Esophagus (tissue), 2 donors: Measurements from ENCODE around the gene CNOT3. TPM values are rescaled to one million over a fixed set of nuclear protein-coding genes. Genes with fewer than 3 reads are reported as not detected.

Experiments used
- H3K27ac ChIP-seq, 2 donors: one replicate each; pipeline ENCODE4 v1.5.1; 2013; ENCODE audit warnings: low read depth in 2 of 2, mild to moderate bottlenecking in 2 of 2, inconsistent platforms in 1 of 2, low read length in 1 of 2, moderate library complexity in 1 of 2
- H3K27me3 ChIP-seq, 2 donors: one replicate each; pipeline ENCODE4 v1.6.1; 2013; ENCODE audit warnings: low read length in 2 of 2, control low read depth in 1 of 2, mild to moderate bottlenecking in 1 of 2; ENCODE audit not compliant: insufficient read depth in 2 of 2, control insufficient read depth in 1 of 2
- H3K36me3 ChIP-seq, 2 donors: one replicate each; pipeline ENCODE4 v1.6.1; 2013; ENCODE audit warnings: low read length in 1 of 2; ENCODE audit not compliant: control insufficient read depth in 2 of 2, insufficient read depth in 2 of 2
- H3K4me1 ChIP-seq, 2 donors: one replicate each; pipeline ENCODE4 v1.6.1; 2013; ENCODE audit warnings: low read length in 1 of 2; ENCODE audit not compliant: control insufficient read depth in 2 of 2, insufficient read depth in 2 of 2
- H3K4me3 ChIP-seq, 2 donors: one replicate each; pipeline ENCODE4 v1.5.1; 2013; ENCODE audit warnings: low read length in 2 of 2, mild to moderate bottlenecking in 2 of 2, low read depth in 1 of 2, moderate library complexity in 1 of 2
- H3K9me3 ChIP-seq, 2 donors: one replicate each; pipeline ENCODE4 v1.6.1; 2013; ENCODE audit warnings: mild to moderate bottlenecking in 2 of 2, low read depth in 1 of 2, low read length in 1 of 2, moderate library complexity in 1 of 2; ENCODE audit not compliant: control insufficient read depth in 2 of 2, insufficient read depth in 1 of 2
- WGBS, 2 donors: extraction: QIAGEN DNeasy Blood & Tissue Kit; methylation state at CpG; one replicate each; pipeline ENCODE4 v1.1.7; 2013; 5-methylcytosine and 5-hydroxymethylcytosine counted together
- polyA plus RNA-seq, 2 donors: library from polyadenylated mRNA; stranded (reverse); fragments of 200-250 nt; gene quantifications; one replicate each; pipeline ENCODE4 v1.2.3, GENCODE V29; 2013
- donor health status: healthy with polysubstance abuse.
- donor health status: Bipolar disorder and iron deficiency.

The CNOT3 gene
- polyA plus RNA-seq, 2 donors = 21.3 to 23.0 TPM

DNA sequence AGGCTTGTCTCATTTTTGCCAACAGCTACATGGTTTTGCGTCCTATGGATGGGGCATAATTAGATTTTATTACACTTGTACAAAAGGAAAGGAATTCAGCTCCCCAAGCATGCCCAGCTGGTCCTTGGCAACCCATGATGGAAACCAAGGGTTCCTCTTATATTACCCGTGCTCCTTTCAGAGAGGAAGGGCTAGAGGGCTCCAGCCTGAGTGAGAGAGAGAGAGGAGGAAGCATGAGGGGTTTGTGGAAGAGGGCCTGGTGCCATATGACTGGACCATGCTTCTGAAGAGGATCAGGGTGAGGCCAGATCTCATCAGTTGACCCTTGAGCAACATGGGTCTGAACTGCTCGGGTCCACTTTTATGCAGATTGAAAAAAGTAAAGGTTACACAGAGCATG is 59.6 kb downstream of the CNOT3 start:
- Histone ChIP-seq H3K27ac (no peak overlapping the region), H3K4me1 (peaks cover under 1 to 5% of the 10 kb centered on the region in 2 donors), H3K9me3 (no peaks in the 10 kb centered on the region), H3K36me3 (peaks cover 0 to 5% of the 10 kb centered on the region in 2 donors), H3K4me3 (no peak overlapping the region), H3K27me3 (no peaks in the 10 kb centered on the region)
- 69% methylated on average over 3 of the region's 3 CpGs for WGBS, 2 donors

GRCh38 chr19:54199401-54199800 is 61.8 kb downstream of the CNOT3 start:
- Histone ChIP-seq H3K36me3 (peaks cover 6 to 8% of the 10 kb centered on the region in 2 donors), H3K9me3 (no peaks in the 10 kb centered on the region), H3K4me1 (peaks cover 5 to 10% of the 10 kb centered on the region in 2 donors), H3K4me3 (no peak overlapping the region), H3K27ac (no peak overlapping the region), H3K27me3 (no peaks in the 10 kb centered on the region)
- 95 to 96% methylated on average over 16 of the region's 16 CpGs for WGBS, 2 donors

DNA sequence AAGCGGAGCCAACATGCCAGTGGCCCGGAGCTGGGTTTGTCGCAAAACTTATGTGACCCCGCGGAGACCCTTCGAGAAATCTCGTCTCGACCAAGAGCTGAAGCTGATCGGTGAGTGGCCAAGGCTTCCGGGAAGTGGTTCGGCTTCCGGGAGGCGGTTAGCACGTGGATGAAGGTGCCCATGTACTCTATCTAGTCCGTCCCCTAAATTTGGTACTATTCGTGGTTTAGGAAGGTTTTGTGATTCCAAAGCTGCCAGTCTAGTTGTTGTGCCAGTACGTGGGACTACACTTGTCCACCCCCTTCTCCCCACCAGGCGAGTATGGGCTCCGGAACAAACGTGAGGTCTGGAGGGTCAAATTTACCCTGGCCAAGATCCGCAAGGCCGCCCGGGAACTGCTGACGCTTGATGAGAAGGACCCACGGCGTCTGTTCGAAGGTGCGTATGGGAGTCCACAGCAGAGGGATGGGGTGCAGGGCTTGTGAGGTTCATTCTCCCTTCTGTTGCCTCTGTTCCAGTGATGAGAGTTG is 63.7 kb downstream of the CNOT3 start:
- peak overlapping the region; percentile 93 to 99 for H3K27ac ChIP-seq
- 1 to 2% methylated on average over 28 of the region's 28 CpGs for WGBS, 2 donors

DNA sequence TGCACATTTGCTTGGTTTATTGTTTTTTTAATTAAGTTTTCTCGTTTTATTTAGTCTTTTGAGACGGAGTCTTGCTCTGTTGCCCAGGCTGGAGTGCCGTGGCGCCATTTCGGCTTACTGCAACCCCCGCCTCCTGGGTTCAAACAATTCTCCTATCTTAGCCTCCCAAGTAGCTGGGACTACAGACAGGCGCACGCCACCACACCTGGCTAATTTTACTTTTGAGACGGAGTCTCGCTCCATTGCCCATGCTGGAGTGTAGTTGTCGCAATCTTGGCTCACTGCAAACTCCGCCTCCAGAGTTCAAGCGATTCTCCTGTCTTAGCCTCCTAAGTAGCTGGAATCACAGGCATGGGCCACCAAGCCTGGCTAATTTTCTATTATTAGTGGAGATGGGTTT is 64.4 kb downstream of the CNOT3 start:
- H3K4me1 ChIP-seq = peaks cover 11% of the 10 kb centered on the region in 2 donors
- no peaks in the 10 kb centered on the region for H3K9me3 ChIP-seq
- 50 to 62% methylated on average over 13 of the region's 13 CpGs for WGBS, 2 donors
- peak overlapping the region in 1 of 2 donors; percentile 87 for H3K4me3 ChIP-seq
- no peak overlapping the region for H3K27ac ChIP-seq
- peaks cover 18 to 27% of the 10 kb centered on the region in 2 donors for H3K36me3 ChIP-seq
- H3K27me3 ChIP-seq = no peaks in the 10 kb centered on the region

More for the DNA sequence above, 63.7 kb downstream of the CNOT3 start:
- Histone ChIP-seq H3K4me1 (peaks cover 8 to 11% of the 10 kb centered on the region in 2 donors), H3K27me3 (no peaks in the 10 kb centered on the region), H3K4me3 (peak overlapping the region; percentile 69 to 87), H3K36me3 (peaks cover 10 to 19% of the 10 kb centered on the region in 2 donors), H3K9me3 (no peaks in the 10 kb centered on the region)

GRCh38 chr19:54203151-54203611 is 65.6 kb downstream of the CNOT3 start:
- peak overlapping the region in 1 of 2 donors; percentile 14 for H3K4me3 ChIP-seq
- 34 to 41% methylated on average over 9 of the region's 9 CpGs for WGBS, 2 donors
- H3K27me3 ChIP-seq = no peaks in the 10 kb centered on the region
- peaks cover 11% of the 10 kb centered on the region in 2 donors for H3K4me1 ChIP-seq
- H3K36me3 ChIP-seq = peaks cover 20 to 37% of the 10 kb centered on the region in 2 donors
- H3K27ac ChIP-seq = no peak overlapping the region
- no peaks in the 10 kb centered on the region for H3K9me3 ChIP-seq

- Histone ChIP-seq H3K36me3 (peaks cover 20 to 44% of the 10 kb centered on the region in 2 donors), H3K27ac (peak overlapping the region in 1 of 2 donors; percentile 0), H3K9me3 (no peaks in the 10 kb centered on the region), H3K27me3 (no peaks in the 10 kb centered on the region), H3K4me1 (peaks cover 18 to 22% of the 10 kb centered on the region in 2 donors), H3K4me3 (no peak overlapping the region)
- 73 to 74% methylated on average over 4 of the region's 4 CpGs for WGBS, 2 donors
Measured at GRCh38 chr19:54204767-54205468, 67.4 kb downstream of the CNOT3 start.

Other genes with a start within 250 kb of the CNOT3 start
- gene CACNG7, start 228.5 kb upstream of the CNOT3 start, polyA plus RNA-seq = not detected
- gene CACNG8, start 174.8 kb upstream of the CNOT3 start, polyA plus RNA-seq = under 1 TPM; 0.01 to 0.04 TPM
- gene CACNG6, start 146.1 kb upstream of the CNOT3 start, polyA plus RNA-seq = not detected
- gene VSTM1, start 73.9 kb upstream of the CNOT3 start, polyA plus RNA-seq = not detected
- not detected for gene TARM1, start 56.4 kb upstream of the CNOT3 start, polyA plus RNA-seq
- 1 to 10 TPM in 1 of 2 donors, under 1 TPM in 1; 0.73 to 1.0 TPM for gene OSCAR, start 37.0 kb upstream of the CNOT3 start, polyA plus RNA-seq
- gene NDUFA3, start 34.9 kb upstream of the CNOT3 start, polyA plus RNA-seq = 100 to 1,000 TPM; 147 to 303 TPM
- gene TFPT, start 22.1 kb upstream of the CNOT3 start, polyA plus RNA-seq = 10 to 100 TPM; 11.8 to 13.2 TPM
- 10 to 100 TPM; 38.9 to 44.3 TPM for gene PRPF31, start 22.0 kb upstream of the CNOT3 start, polyA plus RNA-seq
- gene LENG1, start 22.0 kb downstream of the CNOT3 start, polyA plus RNA-seq = 1 to 10 TPM; 4.9 to 7.0 TPM
- gene TMC4, start 35.4 kb downstream of the CNOT3 start, polyA plus RNA-seq = 10 to 100 TPM in 1 of 2 donors, 1 to 10 TPM in 1; 2.9 to 11.0 TPM
- 10 to 100 TPM; 21.4 to 22.0 TPM for gene MBOAT7, start 51.8 kb downstream of the CNOT3 start, polyA plus RNA-seq
- 10 to 100 TPM; 17.9 to 55.0 TPM for gene TSEN34, start 53.5 kb downstream of the CNOT3 start, polyA plus RNA-seq
- gene RPS9, start 63.1 kb downstream of the CNOT3 start, polyA plus RNA-seq = 1,000 to 10,000 TPM; 2,177 to 3,000 TPM
- under 1 TPM; 0.63 to 0.75 TPM for gene LILRB3, start 85.2 kb downstream of the CNOT3 start, polyA plus RNA-seq
- gene LILRA6, start 105.0 kb downstream of the CNOT3 start, polyA plus RNA-seq = under 1 TPM; 0.08 to 0.26 TPM
- under 1 TPM; 0.63 to 0.92 TPM for gene LILRB5, start 119.5 kb downstream of the CNOT3 start, polyA plus RNA-seq
- under 1 TPM; 0.39 to 0.67 TPM for gene LILRB2, start 143.3 kb downstream of the CNOT3 start, polyA plus RNA-seq
- gene LILRA5, start 175.4 kb downstream of the CNOT3 start, polyA plus RNA-seq = under 1 TPM; 0.12 to 0.34 TPM
- gene LILRA4, start 201.4 kb downstream of the CNOT3 start, polyA plus RNA-seq = under 1 TPM in 1 of 2 donors, not detected in 1; 0.06 TPM
- 1 to 10 TPM; 1.9 to 2.0 TPM for gene LAIR1, start 227.2 kb downstream of the CNOT3 start, polyA plus RNA-seq